GM12801 (cell line): ENCODE data around the gene PRKCD.

Experiments
- TF ChIP-seq, protein P1 (sequence below): IDR thresholded peaks from one replicate; pipeline ENCODE4 v1.5.1; 2011; ENCODE audit warnings: control low read depth; ENCODE audit not compliant: insufficient read length; ENCODE audit errors: extremely low read depth

PRKCD gene

DNA sequence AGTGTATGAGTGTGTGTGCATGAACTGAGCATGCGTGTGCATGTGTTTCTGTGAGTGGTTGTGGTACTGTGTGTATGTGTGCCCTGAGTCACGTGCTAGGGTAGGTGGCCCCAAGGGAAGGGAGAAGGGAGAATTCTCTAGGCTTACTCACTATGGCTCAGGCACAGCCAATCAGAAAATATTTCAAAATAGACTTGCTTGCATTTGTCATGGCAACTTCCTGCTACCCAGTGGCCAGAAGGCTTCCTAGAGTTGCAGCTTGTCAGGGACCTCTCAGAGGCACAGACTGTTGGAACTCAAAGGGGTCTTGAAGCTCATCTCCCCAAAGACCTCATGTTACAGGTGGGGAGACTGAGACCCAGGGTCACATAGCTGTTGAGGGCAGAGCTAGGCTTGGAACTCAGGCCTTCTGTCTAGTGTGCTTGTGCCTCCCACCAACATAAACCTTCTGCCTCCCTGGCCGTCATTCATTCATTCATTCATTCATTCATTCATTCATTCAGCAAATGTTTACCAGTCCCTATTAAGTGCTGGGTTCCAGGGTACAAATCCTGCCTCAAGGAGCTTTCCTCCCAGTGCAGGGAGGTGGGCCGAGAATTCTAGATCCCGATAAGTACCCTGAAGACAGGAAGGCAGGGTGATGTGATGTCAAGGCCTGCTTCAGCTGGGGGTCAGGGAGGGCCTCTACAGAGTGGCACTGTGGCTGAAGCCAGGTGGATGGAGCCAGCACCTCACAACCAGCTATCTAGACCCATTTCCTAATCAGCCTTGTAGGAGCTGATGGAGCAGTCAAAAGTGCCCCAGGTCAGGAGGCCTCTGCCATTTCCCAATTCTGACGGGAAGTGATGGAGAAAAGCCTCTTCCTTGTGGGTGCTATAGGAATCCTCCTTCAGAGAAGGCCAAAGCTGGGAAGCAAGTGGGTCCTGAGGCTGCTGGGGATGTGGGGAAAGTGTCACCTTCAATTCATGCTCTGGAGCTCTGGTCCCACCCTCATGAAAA, 19.9 kb upstream of the PRKCD start:
- TF ChIP-seq, protein P1, sequence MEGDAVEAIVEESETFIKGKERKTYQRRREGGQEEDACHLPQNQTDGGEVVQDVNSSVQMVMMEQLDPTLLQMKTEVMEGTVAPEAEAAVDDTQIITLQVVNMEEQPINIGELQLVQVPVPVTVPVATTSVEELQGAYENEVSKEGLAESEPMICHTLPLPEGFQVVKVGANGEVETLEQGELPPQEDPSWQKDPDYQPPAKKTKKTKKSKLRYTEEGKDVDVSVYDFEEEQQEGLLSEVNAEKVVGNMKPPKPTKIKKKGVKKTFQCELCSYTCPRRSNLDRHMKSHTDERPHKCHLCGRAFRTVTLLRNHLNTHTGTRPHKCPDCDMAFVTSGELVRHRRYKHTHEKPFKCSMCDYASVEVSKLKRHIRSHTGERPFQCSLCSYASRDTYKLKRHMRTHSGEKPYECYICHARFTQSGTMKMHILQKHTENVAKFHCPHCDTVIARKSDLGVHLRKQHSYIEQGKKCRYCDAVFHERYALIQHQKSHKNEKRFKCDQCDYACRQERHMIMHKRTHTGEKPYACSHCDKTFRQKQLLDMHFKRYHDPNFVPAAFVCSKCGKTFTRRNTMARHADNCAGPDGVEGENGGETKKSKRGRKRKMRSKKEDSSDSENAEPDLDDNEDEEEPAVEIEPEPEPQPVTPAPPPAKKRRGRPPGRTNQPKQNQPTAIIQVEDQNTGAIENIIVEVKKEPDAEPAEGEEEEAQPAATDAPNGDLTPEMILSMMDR: no peak

DNA sequence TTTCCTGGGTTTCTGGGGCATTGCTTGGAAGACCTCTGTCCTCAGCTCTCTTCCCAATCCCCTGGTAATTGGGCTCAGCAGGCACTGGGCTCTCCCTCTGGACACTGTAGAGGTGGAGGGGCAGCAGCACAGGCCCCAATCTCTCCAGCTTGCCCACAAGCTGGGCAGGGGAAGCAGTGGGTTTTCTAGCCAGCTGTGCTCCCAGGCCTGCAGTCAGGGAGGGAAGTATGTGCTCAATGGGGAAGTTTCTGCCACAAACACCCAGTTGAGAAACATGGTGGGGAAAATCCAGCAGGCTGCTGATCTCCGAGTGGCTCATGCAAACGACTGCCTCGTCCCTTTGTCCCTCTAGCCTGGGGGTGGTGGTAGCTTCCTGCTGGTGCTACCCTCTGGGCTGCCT, 18.0 kb upstream of the PRKCD start:
- TF ChIP-seq, protein P1: no peak

DNA sequence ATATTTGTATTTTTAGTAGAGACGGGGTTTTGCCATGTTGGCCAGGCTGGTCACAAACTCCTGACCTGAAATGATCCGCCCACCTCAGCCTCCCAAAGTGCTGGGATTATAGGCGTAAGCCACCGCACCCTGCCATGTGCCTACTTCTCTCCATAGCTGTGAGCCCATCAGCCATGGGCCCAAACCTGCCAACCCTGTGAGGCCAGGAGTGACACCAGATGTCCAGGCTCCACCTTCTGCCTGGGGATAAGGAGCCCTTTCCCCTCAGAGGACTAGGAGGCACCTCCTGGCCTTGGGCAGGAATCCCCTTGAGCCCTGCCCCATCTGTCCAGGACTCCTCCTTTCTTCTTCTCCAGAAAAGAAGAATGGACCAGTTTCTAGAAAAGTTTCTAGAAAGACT, 16.6 kb upstream of the PRKCD start:
- TF ChIP-seq, protein P1: no peak

DNA sequence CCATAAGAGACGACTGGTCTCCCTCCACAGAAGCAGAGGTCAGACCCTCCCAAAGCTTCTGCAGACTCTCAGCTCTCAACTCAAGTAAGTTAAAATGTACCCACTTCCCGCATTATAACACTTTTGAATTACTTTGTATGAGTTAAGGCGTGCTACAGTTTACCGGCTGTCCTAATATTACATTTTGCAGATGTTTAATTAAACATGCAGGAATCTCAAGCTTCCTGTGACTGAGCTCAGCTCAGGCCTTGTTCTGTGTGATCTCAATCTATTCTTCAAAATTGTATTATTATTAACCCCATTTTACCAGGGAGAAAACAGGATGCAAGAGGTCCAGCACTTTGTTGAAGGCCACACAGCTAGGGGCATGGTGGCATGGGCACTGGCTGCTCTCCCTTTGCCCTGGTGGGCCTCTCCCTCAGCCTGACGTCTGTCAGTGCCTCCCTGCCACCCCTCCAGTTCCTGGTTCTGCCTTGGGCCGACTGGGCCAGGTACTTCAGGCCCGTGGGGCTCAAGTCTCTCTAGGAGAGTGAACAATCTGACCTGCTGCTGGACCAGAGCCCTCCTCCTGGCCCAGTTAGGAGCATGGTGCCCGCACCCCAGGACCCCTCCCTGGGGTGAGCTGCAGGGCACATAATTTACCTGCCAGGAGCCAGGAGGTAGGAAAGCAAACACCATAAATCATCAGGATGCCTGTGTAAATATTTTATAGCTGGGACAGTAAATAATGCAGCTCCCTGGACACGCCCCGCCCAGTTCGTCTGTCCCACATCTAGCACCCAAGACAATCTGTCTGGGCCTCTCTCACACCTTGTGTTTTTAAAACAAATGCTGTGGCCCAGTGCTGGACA, 15.9 kb upstream of the PRKCD start:
- TF ChIP-seq, protein P1: no peak

DNA sequence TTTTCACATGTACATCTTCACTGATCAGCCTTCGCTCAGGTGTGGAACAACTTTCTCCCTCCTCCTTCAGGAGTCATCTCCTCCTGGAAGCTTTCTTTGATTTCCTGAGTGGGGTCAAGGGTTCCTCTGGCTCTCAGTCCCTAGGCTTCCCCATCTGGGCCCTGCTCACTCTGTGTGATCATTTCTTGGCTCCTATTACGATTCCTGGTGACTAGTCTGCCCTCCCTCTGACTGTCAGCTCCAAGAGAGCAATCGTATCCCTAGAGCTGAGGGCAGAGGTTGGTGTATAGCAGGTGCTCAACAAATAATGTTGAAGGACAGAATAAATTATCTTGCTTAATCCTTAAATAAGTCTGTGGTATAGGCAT, 15.3 kb upstream of the PRKCD start:
- TF ChIP-seq, protein P1: no peak

DNA sequence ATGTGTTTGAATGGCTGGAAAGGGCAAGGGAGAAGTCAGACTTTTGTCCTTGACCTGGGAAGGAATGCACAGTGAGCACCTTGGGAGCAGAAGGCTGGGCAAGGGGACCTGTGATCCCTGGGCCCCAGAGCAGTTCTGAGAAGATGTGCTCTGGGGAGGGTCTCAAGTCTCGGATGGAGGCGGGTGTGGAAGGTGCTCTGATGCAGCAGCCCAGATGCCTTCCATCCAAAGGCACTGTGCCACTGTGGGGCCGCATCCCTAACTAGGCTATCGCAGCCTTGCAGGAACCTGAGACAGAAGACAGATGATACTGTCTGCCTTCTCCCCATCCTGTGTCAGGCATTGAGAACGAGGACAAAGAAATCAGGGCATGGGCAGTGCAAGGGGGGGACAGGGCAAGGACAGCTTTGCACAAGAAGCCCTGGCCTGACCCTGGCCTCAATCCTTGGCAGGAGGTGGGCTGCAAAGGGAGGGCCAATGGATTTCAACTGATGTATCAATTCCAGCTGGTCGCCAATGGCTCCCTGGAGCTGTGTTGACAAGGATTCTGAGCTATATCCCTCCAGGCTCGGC, 14.6 kb upstream of the PRKCD start:
- TF ChIP-seq, protein P1: no peak
